Esophagus muscularis mucosa (tissue), 3 donors: Measurements from ENCODE around the gene KRTAP3-3.

ENCODE experiments used
- POLR2A ChIP-seq: fragments of 450-650 bp; IDR thresholded peaks from one replicate; pipeline ENCODE4 v1.6.1; 2017; ENCODE audit warnings: antibody characterized with exemption, moderate library complexity, mild to moderate bottlenecking, low read depth
- POLR2AphosphoS5 ChIP-seq, 2 donors: sonication (generic); formaldehyde crosslinking; IDR thresholded peaks; one replicate each; pipeline ENCODE4 v1.6.1; 2017; ENCODE audit warnings: antibody characterized with exemption in 2 of 2
- TF ChIP-seq, protein P1 (sequence below), 3 experiments: fragments of 200-600 bp in 2 of 3; fragments of 450-650 bp in 1 of 3; sonication (generic) in 2 of 3; IDR thresholded peaks; one replicate each; pipeline ENCODE4 v1.5.1; 2017 to 2019; ENCODE audit warnings: antibody characterized with exemption in 3 of 3, mild to moderate bottlenecking in 2 of 3, moderate library complexity in 1 of 3

- TF ChIP-seq, protein P1, sequence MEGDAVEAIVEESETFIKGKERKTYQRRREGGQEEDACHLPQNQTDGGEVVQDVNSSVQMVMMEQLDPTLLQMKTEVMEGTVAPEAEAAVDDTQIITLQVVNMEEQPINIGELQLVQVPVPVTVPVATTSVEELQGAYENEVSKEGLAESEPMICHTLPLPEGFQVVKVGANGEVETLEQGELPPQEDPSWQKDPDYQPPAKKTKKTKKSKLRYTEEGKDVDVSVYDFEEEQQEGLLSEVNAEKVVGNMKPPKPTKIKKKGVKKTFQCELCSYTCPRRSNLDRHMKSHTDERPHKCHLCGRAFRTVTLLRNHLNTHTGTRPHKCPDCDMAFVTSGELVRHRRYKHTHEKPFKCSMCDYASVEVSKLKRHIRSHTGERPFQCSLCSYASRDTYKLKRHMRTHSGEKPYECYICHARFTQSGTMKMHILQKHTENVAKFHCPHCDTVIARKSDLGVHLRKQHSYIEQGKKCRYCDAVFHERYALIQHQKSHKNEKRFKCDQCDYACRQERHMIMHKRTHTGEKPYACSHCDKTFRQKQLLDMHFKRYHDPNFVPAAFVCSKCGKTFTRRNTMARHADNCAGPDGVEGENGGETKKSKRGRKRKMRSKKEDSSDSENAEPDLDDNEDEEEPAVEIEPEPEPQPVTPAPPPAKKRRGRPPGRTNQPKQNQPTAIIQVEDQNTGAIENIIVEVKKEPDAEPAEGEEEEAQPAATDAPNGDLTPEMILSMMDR (IDR thresholded peaks at IDR 0.05): no peak
- TF ChIP-seq POLR2A (no peak), POLR2AphosphoS5 (IDR thresholded peaks at IDR 0.05) (no peak)
Measured at GRCh38 chr17:40949418-40949817, 44.5 kb downstream of the KRTAP3-3 start.
